AG08395 (cell line): ENCODE results near the gene PHPT1.

Experiments used
- DNase-seq: peaks from one replicate; pipeline ENCODE4 v3.0.0; 2012; ENCODE audit warnings: mixed read lengths, low spot score

The PHPT1 gene

GRCh38 chr9:136847826-136848392, 1.3 kb upstream of the PHPT1 start:
- DNase-seq, result peak; percentile 67

- DNase-seq, result peak; percentile 48
Observed at GRCh38 chr9:136848393-136849037, 694 bp upstream of the PHPT1 start.

- DNase-seq, result no peak
Observed at GRCh38 chr9:136849960-136850865, 1.0 kb downstream of the PHPT1 start.

- DNase-seq, result no peak
Observed at GRCh38 chr9:136850866-136851775, 1.9 kb downstream of the PHPT1 start.

GRCh38 chr9:136851941-136852663, 2.9 kb downstream of the PHPT1 start, which contains the start of gene MAMDC4:
MAMDC4 (plus strand) TSS chr9:136852346; CDS start chr9:136852417, 71 bp downstream.
- no peak for DNase-seq

GRCh38 chr9:136852664-136853595, 3.7 kb downstream of the PHPT1 start:
- DNase-seq, result no peak

DNA sequence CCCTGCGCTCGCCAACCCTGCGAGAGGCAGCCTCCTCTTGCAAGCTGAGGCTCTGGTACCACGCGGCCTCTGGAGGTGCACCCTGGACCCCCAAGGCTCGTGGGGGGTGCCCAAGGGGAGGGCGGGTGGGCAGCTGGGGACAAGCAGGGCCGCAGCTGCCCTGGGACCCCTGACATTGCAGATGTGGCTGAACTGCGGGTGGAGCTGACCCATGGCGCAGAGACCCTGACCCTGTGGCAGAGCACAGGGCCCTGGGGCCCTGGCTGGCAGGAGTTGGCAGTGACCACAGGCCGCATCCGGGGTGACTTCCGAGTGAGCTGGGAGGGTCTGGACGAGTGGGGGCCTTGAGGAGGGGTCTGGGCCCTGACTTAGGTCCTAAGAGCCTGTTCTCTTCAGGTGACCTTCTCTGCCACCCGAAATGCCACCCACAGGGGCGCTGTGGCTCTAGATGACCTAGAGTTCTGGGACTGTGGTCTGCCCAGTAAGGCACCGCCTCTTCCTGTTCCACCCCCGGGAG, 4.4 kb downstream of the PHPT1 start:
- no peak for DNase-seq

DNA sequence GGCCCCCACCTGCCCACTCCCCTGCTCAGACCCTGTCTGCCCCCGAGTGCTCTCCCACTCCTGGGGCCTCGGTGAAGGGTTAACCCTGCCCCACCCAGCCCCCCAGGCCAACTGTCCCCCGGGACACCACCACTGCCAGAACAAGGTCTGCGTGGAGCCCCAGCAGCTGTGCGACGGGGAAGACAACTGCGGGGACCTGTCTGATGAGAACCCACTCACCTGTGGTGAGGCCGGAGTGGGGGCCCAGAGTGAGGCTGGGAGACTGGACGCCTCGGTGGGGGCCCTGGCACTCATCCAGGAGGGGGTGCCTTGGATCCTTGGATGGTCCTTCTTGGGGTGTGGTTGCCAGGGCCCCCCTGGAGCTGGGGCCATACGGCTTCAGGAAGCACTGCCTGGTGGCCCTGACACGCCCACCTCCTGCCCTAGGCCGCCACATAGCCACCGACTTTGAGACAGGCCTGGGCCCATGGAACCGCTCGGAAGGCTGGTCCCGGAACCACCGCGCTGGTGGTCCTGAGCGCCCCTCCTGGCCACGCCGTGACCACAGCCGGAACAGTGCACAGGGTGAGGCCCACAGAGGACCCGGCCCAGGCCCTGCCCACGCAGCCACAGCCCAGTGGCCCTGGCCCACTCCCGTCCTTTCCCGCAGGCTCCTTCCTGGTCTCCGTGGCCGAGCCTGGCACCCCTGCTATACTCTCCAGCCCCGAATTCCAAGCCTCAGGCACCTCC, 5.1 kb downstream of the PHPT1 start:
- DNase-seq, result no peak

DNA sequence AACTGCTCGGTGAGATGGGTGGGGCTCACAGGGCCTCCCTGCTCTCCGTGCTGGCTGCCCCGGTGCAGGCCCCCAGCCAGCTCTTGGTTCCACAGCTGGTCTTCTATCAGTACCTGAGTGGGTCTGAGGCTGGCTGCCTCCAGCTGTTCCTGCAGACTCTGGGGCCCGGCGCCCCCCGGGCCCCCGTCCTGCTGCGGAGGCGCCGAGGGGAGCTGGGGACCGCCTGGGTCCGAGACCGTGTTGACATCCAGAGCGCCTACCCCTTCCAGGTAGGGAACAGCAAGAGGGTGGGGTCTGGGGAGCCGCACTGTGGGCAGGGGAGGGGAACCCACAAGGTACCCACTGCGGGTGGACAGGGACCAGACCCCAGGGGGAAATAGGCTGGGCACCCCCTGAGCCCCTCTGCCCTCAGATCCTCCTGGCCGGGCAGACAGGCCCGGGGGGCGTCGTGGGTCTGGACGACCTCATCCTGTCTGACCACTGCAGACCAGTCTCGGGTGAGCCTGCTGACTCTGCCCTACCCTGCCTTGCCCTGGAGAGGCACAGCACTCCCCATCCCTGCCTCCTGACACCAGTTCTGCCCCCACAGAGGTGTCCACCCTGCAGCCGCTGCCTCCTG, 5.7 kb downstream of the PHPT1 start:
- no peak for DNase-seq

DNA sequence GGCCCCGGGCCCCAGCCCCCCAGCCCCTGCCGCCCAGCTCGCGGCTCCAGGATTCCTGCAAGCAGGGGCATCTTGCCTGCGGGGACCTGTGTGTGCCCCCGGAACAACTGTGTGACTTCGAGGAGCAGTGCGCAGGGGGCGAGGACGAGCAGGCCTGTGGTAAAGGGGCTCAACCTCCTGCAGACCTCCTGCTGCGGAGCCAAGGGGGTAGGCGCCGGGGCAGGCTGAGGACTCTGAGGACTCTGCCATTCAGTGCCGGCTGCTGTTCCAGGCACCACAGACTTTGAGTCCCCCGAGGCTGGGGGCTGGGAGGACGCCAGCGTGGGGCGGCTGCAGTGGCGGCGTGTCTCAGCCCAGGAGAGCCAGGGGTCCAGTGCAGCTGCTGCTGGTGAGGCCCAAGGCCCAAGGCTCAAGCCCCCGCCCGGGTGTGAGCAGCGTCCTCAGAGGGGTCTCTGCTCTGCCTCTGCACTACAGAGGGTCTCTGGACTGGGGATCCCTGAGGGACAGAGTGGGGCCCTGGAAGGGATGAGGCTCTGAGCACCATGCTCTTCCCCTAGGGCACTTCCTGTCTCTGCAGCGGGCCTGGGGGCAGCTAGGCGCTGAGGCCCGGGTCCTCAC, 6.4 kb downstream of the PHPT1 start:
- DNase-seq, result no peak

- no peak for DNase-seq
Observed at GRCh38 chr9:136856079-136856476, 6.9 kb downstream of the PHPT1 start.

DNA sequence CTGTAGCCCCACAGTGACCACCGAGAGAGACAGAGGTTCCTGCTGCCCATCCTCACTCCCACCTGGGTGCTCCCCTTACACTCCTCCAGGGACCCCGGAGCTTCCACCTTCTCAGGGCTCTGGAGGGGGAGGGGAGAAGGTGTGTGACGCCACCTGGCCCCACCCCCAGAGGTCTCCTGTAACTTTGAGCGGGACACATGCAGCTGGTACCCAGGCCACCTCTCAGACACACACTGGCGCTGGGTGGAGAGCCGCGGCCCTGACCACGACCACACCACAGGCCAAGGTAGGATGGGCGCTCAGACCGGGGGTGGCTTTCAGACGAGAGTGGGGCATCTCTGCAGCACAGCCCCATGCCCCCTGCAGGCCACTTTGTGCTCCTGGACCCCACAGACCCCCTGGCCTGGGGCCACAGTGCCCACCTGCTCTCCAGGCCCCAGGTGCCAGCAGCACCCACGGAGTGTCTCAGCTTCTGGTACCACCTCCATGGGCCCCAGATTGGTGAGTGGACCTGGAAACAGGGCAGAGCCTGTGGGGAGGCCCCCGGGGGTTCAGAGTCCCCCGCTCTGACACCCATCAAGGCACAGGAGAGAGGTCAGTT, 7.4 kb downstream of the PHPT1 start:
- no peak for DNase-seq

DNA sequence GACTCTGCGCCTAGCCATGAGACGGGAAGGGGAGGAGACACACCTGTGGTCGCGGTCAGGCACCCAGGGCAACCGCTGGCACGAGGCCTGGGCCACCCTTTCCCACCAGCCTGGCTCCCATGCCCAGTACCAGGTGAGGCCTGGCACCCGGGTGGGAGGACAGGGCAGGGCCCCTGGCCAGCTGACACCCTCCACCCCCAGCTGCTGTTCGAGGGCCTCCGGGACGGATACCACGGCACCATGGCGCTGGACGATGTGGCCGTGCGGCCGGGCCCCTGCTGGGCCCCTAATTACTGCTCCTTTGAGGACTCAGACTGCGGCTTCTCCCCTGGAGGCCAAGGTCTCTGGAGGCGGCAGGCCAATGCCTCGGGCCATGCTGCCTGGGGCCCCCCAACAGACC, 8.0 kb downstream of the PHPT1 start:
- no peak for DNase-seq

- no peak for DNase-seq
Observed at GRCh38 chr9:136857581-136858412, 8.6 kb downstream of the PHPT1 start.

GRCh38 chr9:136858452-136858843, 9.2 kb downstream of the PHPT1 start:
- DNase-seq, result no peak

DNA sequence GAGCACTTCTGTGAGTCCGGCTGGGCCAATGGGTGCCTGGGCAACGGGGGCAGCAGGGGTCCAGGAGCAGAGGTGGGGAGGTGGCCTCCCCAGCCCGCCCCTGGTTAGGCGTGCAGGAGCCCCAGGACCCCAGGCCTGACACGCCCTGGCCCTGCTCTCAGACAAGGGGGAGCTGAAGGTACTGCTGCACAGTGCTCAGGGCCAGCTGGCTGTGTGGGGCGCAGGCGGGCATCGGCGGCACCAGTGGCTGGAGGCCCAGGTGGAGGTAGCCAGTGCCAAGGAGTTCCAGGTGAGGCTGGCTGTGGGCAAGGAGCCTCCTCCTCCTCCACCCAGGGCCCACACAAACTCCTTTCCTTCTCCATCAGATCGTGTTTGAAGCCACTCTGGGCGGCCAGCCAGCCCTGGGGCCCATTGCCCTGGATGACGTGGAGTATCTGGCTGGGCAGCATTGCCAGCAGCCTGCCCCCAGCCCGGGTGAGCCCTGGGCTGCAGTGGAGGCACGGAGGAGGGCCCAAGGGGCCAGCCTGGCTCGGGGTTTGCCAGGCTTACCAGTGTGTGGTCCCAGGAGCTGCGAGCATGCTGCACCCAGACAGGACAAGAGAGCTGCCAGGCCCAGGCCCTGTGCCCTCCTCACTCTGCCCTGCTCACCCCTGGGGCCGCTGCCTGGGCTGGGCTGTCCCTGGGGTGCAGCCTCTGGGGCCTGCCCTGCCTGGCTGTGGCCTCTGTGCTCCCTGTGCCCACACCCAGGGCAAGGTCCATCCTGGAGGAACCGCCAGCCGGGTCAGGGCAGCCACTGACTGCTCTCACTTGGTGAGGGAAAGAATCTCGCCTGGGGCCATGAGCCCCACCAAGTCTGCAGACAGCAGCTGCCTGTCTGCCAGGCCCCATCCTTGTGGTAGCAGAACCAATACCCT, 9.9 kb downstream of the PHPT1 start:
- DNase-seq, result peak; percentile 60
